Measurements from ENCODE around the gene GBP5. TPM values are rescaled to one million over a fixed set of nuclear protein-coding genes. Genes with fewer than 3 reads are reported as not detected.
A peak's percentile ranks its signal among the peaks of the same experiment; 100 is the strongest.
"Not testable (repeated sequence)": the region's sequence is repeated elsewhere in the genome, so short reads cannot be mapped to it uniquely, and the experiment has no call there.

Gene GBP5, protein sequence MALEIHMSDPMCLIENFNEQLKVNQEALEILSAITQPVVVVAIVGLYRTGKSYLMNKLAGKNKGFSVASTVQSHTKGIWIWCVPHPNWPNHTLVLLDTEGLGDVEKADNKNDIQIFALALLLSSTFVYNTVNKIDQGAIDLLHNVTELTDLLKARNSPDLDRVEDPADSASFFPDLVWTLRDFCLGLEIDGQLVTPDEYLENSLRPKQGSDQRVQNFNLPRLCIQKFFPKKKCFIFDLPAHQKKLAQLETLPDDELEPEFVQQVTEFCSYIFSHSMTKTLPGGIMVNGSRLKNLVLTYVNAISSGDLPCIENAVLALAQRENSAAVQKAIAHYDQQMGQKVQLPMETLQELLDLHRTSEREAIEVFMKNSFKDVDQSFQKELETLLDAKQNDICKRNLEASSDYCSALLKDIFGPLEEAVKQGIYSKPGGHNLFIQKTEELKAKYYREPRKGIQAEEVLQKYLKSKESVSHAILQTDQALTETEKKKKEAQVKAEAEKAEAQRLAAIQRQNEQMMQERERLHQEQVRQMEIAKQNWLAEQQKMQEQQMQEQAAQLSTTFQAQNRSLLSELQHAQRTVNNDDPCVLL
- 0.23 TPM for polyA plus RNA-seq (2013, experiment 1 of 2)
- polyA plus RNA-seq (2013, experiment 2 of 2), result 0.22 TPM

- not testable (repeated sequence) for H4K8ac ChIP-seq (ENCODE audit: low read length); H3K4me1 ChIP-seq (ENCODE audit: control insufficient read depth, insufficient read depth, low read depth, low read length); H3K18ac ChIP-seq (ENCODE audit: low read depth in 1 of 2, low read length in 2 of 2); H2BK120ac ChIP-seq (ENCODE audit: low read depth, low read length); H3K27ac ChIP-seq (ENCODE audit: low read length, poor library complexity, severe bottlenecking); H3K14ac ChIP-seq (ENCODE audit: low read length in 2 of 2); H3K9me3 ChIP-seq (ENCODE audit: control insufficient read depth, low read length); H2BK12ac ChIP-seq (ENCODE audit: low read length in 2 of 2); H2BK5ac ChIP-seq (ENCODE audit: low read depth, low read length, poor library complexity, severe bottlenecking); H2BK15ac ChIP-seq (ENCODE audit: low read depth, poor library complexity, severe bottlenecking); H3K4me2 ChIP-seq (ENCODE audit: low read length, poor library complexity, severe bottlenecking); H3K79me1 ChIP-seq (replicated peaks; ENCODE audit: low read length, poor library complexity, severe bottlenecking); H3K27me3 ChIP-seq (ENCODE audit: control insufficient read depth in 1 of 2, insufficient read depth in 1 of 2, low read length in 2 of 2); H3K4ac ChIP-seq (ENCODE audit: low read depth in 1 of 2, low read length in 2 of 2); H3K36me3 ChIP-seq (ENCODE audit: control insufficient read depth in 1 of 2, insufficient read depth in 2 of 2, low read depth in 1 of 2, low read length in 2 of 2); H2AK5ac ChIP-seq (ENCODE audit: low read length, severe bottlenecking); H2AFZ ChIP-seq (ENCODE audit: low read depth, low read length); H3K4me3 ChIP-seq (ENCODE audit: insufficient read depth in 1 of 2, low read depth in 1 of 2, low read length in 2 of 2); H4K91ac ChIP-seq (ENCODE audit: low read length); H3K23ac ChIP-seq (ENCODE audit: low read length in 2 of 2); DNase-seq
- 94% methylated on average over 16 of the region's 16 CpGs for WGBS
- H3K9ac ChIP-seq (ENCODE audit: low read length), result peak within 1 kb of the TSS; percentile 23
Measured at GRCh38 chr1:89272269-89273041, at the start of gene GBP5. GBP5 (minus strand) TSS chr1:89272860; CDS start chr1:89269555, 3,305 bp downstream.

DNA sequence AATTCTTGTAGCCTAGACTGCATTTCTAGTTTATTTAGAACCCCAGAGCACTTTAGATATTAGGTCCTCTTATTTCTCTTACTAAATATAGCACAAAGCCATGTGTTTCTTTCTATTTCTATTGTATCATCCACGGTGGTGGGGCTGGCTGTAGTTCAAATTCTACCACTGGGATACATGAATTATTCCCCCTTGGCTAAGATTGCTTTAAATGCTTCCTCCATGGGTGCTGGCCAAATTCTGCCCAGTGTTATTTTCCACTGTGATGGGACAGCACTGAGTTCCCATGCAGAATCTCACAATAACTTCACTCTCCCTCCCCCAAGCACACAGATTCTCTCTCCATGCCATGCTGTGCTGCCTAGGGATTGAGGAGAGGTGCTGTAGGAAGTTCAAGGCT is 49.7 kb upstream of the GBP5 start:
- H3K9me3 ChIP-seq (ENCODE audit: control insufficient read depth, low read length), result peaks cover 11% of the 10 kb centered on the region
- DNase-seq, result no peak
- H3K4ac ChIP-seq (ENCODE audit: low read depth in 1 of 2, low read length in 2 of 2), result no peak overlapping the region
- no peaks in the 10 kb centered on the region for H3K79me1 ChIP-seq (replicated peaks; ENCODE audit: low read length, poor library complexity, severe bottlenecking)
- no peaks in the 10 kb centered on the region for H3K27me3 ChIP-seq (ENCODE audit: control insufficient read depth in 1 of 2, insufficient read depth in 1 of 2, low read length in 2 of 2)
- H2BK120ac ChIP-seq (ENCODE audit: low read depth, low read length), result no peak overlapping the region
- no peak overlapping the region for H2AFZ ChIP-seq (ENCODE audit: low read depth, low read length)
- H2BK12ac ChIP-seq (ENCODE audit: low read length in 2 of 2), result no peak overlapping the region
- H2AK5ac ChIP-seq (ENCODE audit: low read length, severe bottlenecking), result no peak overlapping the region
- WGBS, result 52% methylated on average over 1 of the region's 1 CpG
- H4K91ac ChIP-seq (ENCODE audit: low read length), result no peak overlapping the region
- no peak overlapping the region for H3K9ac ChIP-seq (ENCODE audit: low read length)
- H4K8ac ChIP-seq (ENCODE audit: low read length), result no peak overlapping the region
- no peaks in the 10 kb centered on the region for H3K36me3 ChIP-seq (ENCODE audit: control insufficient read depth in 1 of 2, insufficient read depth in 2 of 2, low read depth in 1 of 2, low read length in 2 of 2)
- no peak overlapping the region for H3K4me2 ChIP-seq (ENCODE audit: low read length, poor library complexity, severe bottlenecking)
- H3K4me3 ChIP-seq (ENCODE audit: insufficient read depth in 1 of 2, low read depth in 1 of 2, low read length in 2 of 2), result no peak overlapping the region
- H3K18ac ChIP-seq (ENCODE audit: low read depth in 1 of 2, low read length in 2 of 2), result no peak overlapping the region
- no peak overlapping the region for H3K27ac ChIP-seq (ENCODE audit: low read length, poor library complexity, severe bottlenecking)
- no peak overlapping the region for H3K23ac ChIP-seq (ENCODE audit: low read length in 2 of 2)
- no peak overlapping the region for H2BK15ac ChIP-seq (ENCODE audit: low read depth, poor library complexity, severe bottlenecking)
- no peak overlapping the region for H2BK5ac ChIP-seq (ENCODE audit: low read depth, low read length, poor library complexity, severe bottlenecking)
- no peaks in the 10 kb centered on the region for H3K4me1 ChIP-seq (ENCODE audit: control insufficient read depth, insufficient read depth, low read depth, low read length)
- no peak overlapping the region for H3K14ac ChIP-seq (ENCODE audit: low read length in 2 of 2)

- H3K4me1 ChIP-seq (ENCODE audit: control insufficient read depth, insufficient read depth, low read depth, low read length), result peaks cover 3% of the 10 kb centered on the region
- no peak overlapping the region for H3K4ac ChIP-seq (ENCODE audit: low read depth in 1 of 2, low read length in 2 of 2)
- no peaks in the 10 kb centered on the region for H3K9me3 ChIP-seq (ENCODE audit: control insufficient read depth, low read length)
- H3K4me2 ChIP-seq (ENCODE audit: low read length, poor library complexity, severe bottlenecking), result no peak overlapping the region
- no peak overlapping the region for H2BK5ac ChIP-seq (ENCODE audit: low read depth, low read length, poor library complexity, severe bottlenecking)
- no peak overlapping the region for H3K14ac ChIP-seq (ENCODE audit: low read length in 2 of 2)
- no peak for DNase-seq
- H3K18ac ChIP-seq (ENCODE audit: low read depth in 1 of 2, low read length in 2 of 2), result no peak overlapping the region
- no peaks in the 10 kb centered on the region for H3K27me3 ChIP-seq (ENCODE audit: control insufficient read depth in 1 of 2, insufficient read depth in 1 of 2, low read length in 2 of 2)
- H2AK5ac ChIP-seq (ENCODE audit: low read length, severe bottlenecking), result no peak overlapping the region
- no peaks in the 10 kb centered on the region for H3K36me3 ChIP-seq (ENCODE audit: control insufficient read depth in 1 of 2, insufficient read depth in 2 of 2, low read depth in 1 of 2, low read length in 2 of 2)
- H4K91ac ChIP-seq (ENCODE audit: low read length), result no peak overlapping the region
- no peaks in the 10 kb centered on the region for H3K79me1 ChIP-seq (replicated peaks; ENCODE audit: low read length, poor library complexity, severe bottlenecking)
- no peak overlapping the region for H4K8ac ChIP-seq (ENCODE audit: low read length)
- H3K9ac ChIP-seq (ENCODE audit: low read length), result no peak overlapping the region
- no peak overlapping the region for H2BK15ac ChIP-seq (ENCODE audit: low read depth, poor library complexity, severe bottlenecking)
- no peak overlapping the region for H3K4me3 ChIP-seq (ENCODE audit: insufficient read depth in 1 of 2, low read depth in 1 of 2, low read length in 2 of 2)
- H2BK12ac ChIP-seq (ENCODE audit: low read length in 2 of 2), result no peak overlapping the region
- H2BK120ac ChIP-seq (ENCODE audit: low read depth, low read length), result no peak overlapping the region
- no peak overlapping the region for H3K23ac ChIP-seq (ENCODE audit: low read length in 2 of 2)
- no peak overlapping the region for H2AFZ ChIP-seq (ENCODE audit: low read depth, low read length)
- no peak overlapping the region for H3K27ac ChIP-seq (ENCODE audit: low read length, poor library complexity, severe bottlenecking)
Measured at GRCh38 chr1:89312572-89312971, 39.9 kb upstream of the GBP5 start.

DNA sequence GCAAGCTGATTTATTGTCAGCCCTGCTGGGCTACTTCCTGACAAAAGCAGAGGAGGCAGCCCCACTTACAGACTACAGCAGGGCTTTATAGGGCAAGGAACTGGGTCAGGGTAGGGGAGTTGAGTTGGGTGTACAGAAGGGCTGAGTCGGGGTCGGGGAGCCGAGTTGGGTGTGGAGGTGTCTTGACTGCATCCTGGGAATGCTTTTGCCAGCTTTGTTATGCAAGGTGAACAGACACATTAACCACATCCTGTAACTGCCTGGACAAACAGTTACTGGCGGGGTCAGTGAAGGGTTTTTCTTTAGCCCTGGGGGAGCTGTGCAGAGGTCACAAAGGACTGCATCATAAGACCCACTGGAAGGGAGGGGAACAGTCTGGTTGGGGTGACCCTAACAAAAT is 39.1 kb upstream of the GBP5 start:
- Histone ChIP-seq H2BK5ac (ENCODE audit: low read depth, low read length, poor library complexity, severe bottlenecking) (no peak overlapping the region), H3K27me3 (ENCODE audit: control insufficient read depth in 1 of 2, insufficient read depth in 1 of 2, low read length in 2 of 2) (no peaks in the 10 kb centered on the region), H2AFZ (ENCODE audit: low read depth, low read length) (peak overlapping the region; percentile 71), H2BK12ac (ENCODE audit: low read length in 2 of 2) (no peak overlapping the region), H3K9me3 (ENCODE audit: control insufficient read depth, low read length) (no peaks in the 10 kb centered on the region), H3K4me2 (ENCODE audit: low read length, poor library complexity, severe bottlenecking) (peak overlapping the region; percentile 11), H3K79me1 (replicated peaks; ENCODE audit: low read length, poor library complexity, severe bottlenecking) (no peaks in the 10 kb centered on the region), H3K9ac (ENCODE audit: low read length) (no peak overlapping the region), H3K27ac (ENCODE audit: low read length, poor library complexity, severe bottlenecking) (peak overlapping the region; percentile 26), H3K23ac (ENCODE audit: low read length in 2 of 2) (no peak overlapping the region), H2AK5ac (ENCODE audit: low read length, severe bottlenecking) (no peak overlapping the region), H4K91ac (ENCODE audit: low read length) (no peak overlapping the region), H3K14ac (ENCODE audit: low read length in 2 of 2) (peak overlapping the region in 1 of 2 experiments; percentile 32), H4K8ac (ENCODE audit: low read length) (peak overlapping the region; percentile 49), H2BK15ac (ENCODE audit: low read depth, poor library complexity, severe bottlenecking) (peak overlapping the region; percentile 69), H3K4me3 (ENCODE audit: insufficient read depth in 1 of 2, low read depth in 1 of 2, low read length in 2 of 2) (no peak overlapping the region), H3K36me3 (ENCODE audit: control insufficient read depth in 1 of 2, insufficient read depth in 2 of 2, low read depth in 1 of 2, low read length in 2 of 2) (no peaks in the 10 kb centered on the region), H3K4ac (ENCODE audit: low read depth in 1 of 2, low read length in 2 of 2) (peak overlapping the region in 1 of 2 experiments; percentile 37), H3K18ac (ENCODE audit: low read depth in 1 of 2, low read length in 2 of 2) (peak overlapping the region; percentile 57 to 79), H3K4me1 (ENCODE audit: control insufficient read depth, insufficient read depth, low read depth, low read length) (peaks cover 3% of the 10 kb centered on the region), H2BK120ac (ENCODE audit: low read depth, low read length) (no peak overlapping the region)
- peak; percentile 15 for DNase-seq
- WGBS, result 61% methylated on average over 4 of the region's 4 CpGs

Measured in mesenchymal stem cell (in vitro differentiated cells and primary cell).